Stimulated activated CD8-positive, alpha-beta memory T cell treated with anti-CD3 and anti-CD28 coated beads, Interleukin-4, amount 100 ng/mL, for 24 hours (primary cell): ENCODE results near the gene NOTCH4.
"Not testable (repeated sequence)": the region's sequence is repeated elsewhere in the genome, so short reads cannot be mapped to it uniquely, and the experiment has no call there.

Source experiments
- DNase-seq: peaks from one replicate; pipeline ENCODE4 v3.0.0-alpha.2; 2020; ENCODE audit warnings: low read depth

The NOTCH4 gene

GRCh38 chr6:32223258-32224235 is at the start of gene NOTCH4:
Gene NOTCH4 (minus strand): TSS chr6:32224067. CDS start chr6:32223928, 139 bp downstream.
- no peak for DNase-seq

GRCh38 chr6:32271429-32271828 is 47.6 kb upstream of the NOTCH4 start:
- no peak for DNase-seq

GRCh38 chr6:32268459-32268858 is 44.6 kb upstream of the NOTCH4 start:
- DNase-seq = not testable (repeated sequence)

GRCh38 chr6:32267035-32267434 is 43.2 kb upstream of the NOTCH4 start:
- DNase-seq = no peak

- DNase-seq = not testable (repeated sequence)
Observed at GRCh38 chr6:32257262-32257661, 33.4 kb upstream of the NOTCH4 start.

- DNase-seq = peak; percentile 55
Observed at GRCh38 chr6:32255199-32256153, 31.6 kb upstream of the NOTCH4 start.

GRCh38 chr6:32254761-32255198 is 30.9 kb upstream of the NOTCH4 start:
- DNase-seq = no peak

GRCh38 chr6:32252331-32253009 is 28.6 kb upstream of the NOTCH4 start:
- DNase-seq = no peak

- DNase-seq = no peak
Observed at GRCh38 chr6:32249262-32249661, 25.4 kb upstream of the NOTCH4 start.

- no peak for DNase-seq
Observed at GRCh38 chr6:32247401-32247800, 23.5 kb upstream of the NOTCH4 start.

- peak; percentile 56 for DNase-seq
Observed at GRCh38 chr6:32244946-32245398, 21.1 kb upstream of the NOTCH4 start.

- DNase-seq = no peak
Observed at GRCh38 chr6:32244270-32244669, 20.4 kb upstream of the NOTCH4 start.

- not testable (repeated sequence) for DNase-seq
Observed at GRCh38 chr6:32242318-32242813, 18.5 kb upstream of the NOTCH4 start.

GRCh38 chr6:32240686-32241085 is 16.8 kb upstream of the NOTCH4 start:
- DNase-seq = no peak

GRCh38 chr6:32239462-32239861 is 15.6 kb upstream of the NOTCH4 start:
- DNase-seq = no peak

GRCh38 chr6:32234934-32235333 is 11.1 kb upstream of the NOTCH4 start:
- DNase-seq = no peak

GRCh38 chr6:32226434-32226833 is 2.6 kb upstream of the NOTCH4 start:
- no peak for DNase-seq

- no peak for DNase-seq
Observed at GRCh38 chr6:32224696-32225095, 829 bp upstream of the NOTCH4 start.

GRCh38 chr6:32222333-32223230 is 1.3 kb downstream of the NOTCH4 start:
- DNase-seq = no peak

- no peak for DNase-seq
Observed at GRCh38 chr6:32220021-32220420, 3.8 kb downstream of the NOTCH4 start.
